Sigmoid colon (tissue), 7 donors: Measurements from ENCODE around the gene SPTBN5. TPM values are rescaled to one million over a fixed set of nuclear protein-coding genes. Genes with fewer than 3 reads are reported as not detected.

Experiments used
- DNase-seq: peaks from one replicate; pipeline ENCODE4 v3.0.0-alpha.2; 2019
- H3K27ac ChIP-seq, 4 donors: fragments of 200-600 bp; sonication (generic); one replicate each; pipeline ENCODE4 v1.5.1; 2016 to 2019; ENCODE audit warnings: mild to moderate bottlenecking in 1 of 4
- H3K27me3 ChIP-seq, 3 donors: fragments of 200-600 bp; sonication (generic); one replicate each; pipeline ENCODE4 v1.5.1; 2019; ENCODE audit warnings: mild to moderate bottlenecking in 1 of 3
- H3K36me3 ChIP-seq, 4 donors: fragments of 200-600 bp; sonication (generic); one replicate each; pipeline ENCODE4 v1.5.1; 2016 to 2019
- H3K4me1 ChIP-seq, 4 donors: fragments of 200-600 bp; sonication (generic); one replicate each; pipeline ENCODE4 v1.5.1; 2017 to 2019
- H3K4me3 ChIP-seq, 4 donors: fragments of 200-600 bp; sonication (generic); one replicate each; pipeline ENCODE4 v1.5.1; 2017 to 2019; ENCODE audit warnings: mild to moderate bottlenecking in 2 of 4, moderate library complexity in 1 of 4
- H3K9me3 ChIP-seq, 4 donors: fragments of 200-600 bp in 3 of 4; sonication (generic) in 3 of 4; one replicate each; pipeline versions ENCODE4 v1.5.1 to v1.6.1; 2013 to 2019
- EP300 ChIP-seq, 4 donors: sonication (generic); formaldehyde crosslinking; IDR thresholded peaks; one replicate each; pipeline ENCODE4 v1.6.1; 2017; ENCODE audit warnings: antibody characterized with exemption in 4 of 4
- POLR2A ChIP-seq, 2 donors: fragments of 450-650 bp; IDR thresholded peaks; one replicate each; pipeline ENCODE4 v1.6.1; 2016; ENCODE audit warnings: antibody characterized with exemption in 2 of 2, mild to moderate bottlenecking in 2 of 2, moderate library complexity in 2 of 2
- POLR2AphosphoS5 ChIP-seq, 4 donors: sonication (generic); formaldehyde crosslinking; IDR thresholded peaks; one replicate each; pipeline ENCODE4 v1.6.1; 2017; ENCODE audit warnings: antibody characterized with exemption in 4 of 4
- WGBS, 2 donors: extraction: QIAGEN DNeasy Blood & Tissue Kit; methylation state at CpG; one replicate each; pipeline ENCODE4 v1.1.7; 2013; 5-methylcytosine and 5-hydroxymethylcytosine counted together
- intact Hi-C: fragments of 100-400 bp; cut with DNase I; formaldehyde crosslinking; loops from one replicate; pipeline ENCODE4 v1.15.1; 2023
- polyA plus RNA-seq, 3 donors: library from polyadenylated mRNA; stranded (reverse); fragments of 200-250 nt; gene quantifications; one replicate each; pipeline ENCODE4 v1.2.3, GENCODE V29; 2013
- total RNA-seq, 4 donors: library from RNA; depleted of rRNA; stranded (reverse); fragments of >200 nt; gene quantifications; one replicate each; pipeline ENCODE4 v1.1.0, GENCODE V29; 2016
- TF ChIP-seq, protein P1 (sequence below), 4 experiments: fragments of 450-650 bp in 3 of 4; fragments of 200-600 bp in 1 of 4; IDR thresholded peaks; one replicate each; pipeline ENCODE4 v1.5.1; 2016 to 2019; ENCODE audit warnings: antibody characterized with exemption in 4 of 4, mild to moderate bottlenecking in 3 of 4, moderate library complexity in 2 of 4
- donor health status: healthy with polysubstance abuse.
- donor health status: Bipolar disorder and iron deficiency.
- donor health status: healthy.

The SPTBN5 gene
- total and polyA plus RNA-seq, 7 donors = under 0.01 to 2.3 (median 0.60) TPM

DNA sequence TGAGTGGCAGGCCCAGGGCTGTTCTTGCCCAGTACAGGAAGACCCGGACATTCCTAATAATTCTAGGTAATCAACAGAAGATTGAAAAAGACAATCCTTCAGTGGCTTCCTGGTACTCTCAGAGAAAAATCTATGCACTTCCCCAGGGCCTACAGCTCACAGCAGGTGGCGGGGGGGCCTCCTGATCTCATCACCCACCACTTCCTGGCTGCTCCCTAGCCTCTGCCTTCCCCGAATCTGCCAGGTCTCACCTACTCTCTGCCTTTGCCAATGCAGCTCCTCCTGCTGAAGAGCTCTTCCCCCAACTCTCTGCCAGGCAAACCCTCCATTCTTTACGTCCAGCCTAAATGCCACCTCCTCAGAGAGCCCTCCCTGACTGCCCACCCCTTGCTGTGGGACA, 41.0 kb upstream of the SPTBN5 start:
- TF ChIP-seq POLR2A (IDR thresholded peaks at IDR 0.05) (no peak), POLR2AphosphoS5 (IDR thresholded peaks at IDR 0.05) (peak in 1 of 4 donors; percentile 13), EP300 (IDR thresholded peaks at IDR 0.05) (no peak)
- TF ChIP-seq, protein P1, sequence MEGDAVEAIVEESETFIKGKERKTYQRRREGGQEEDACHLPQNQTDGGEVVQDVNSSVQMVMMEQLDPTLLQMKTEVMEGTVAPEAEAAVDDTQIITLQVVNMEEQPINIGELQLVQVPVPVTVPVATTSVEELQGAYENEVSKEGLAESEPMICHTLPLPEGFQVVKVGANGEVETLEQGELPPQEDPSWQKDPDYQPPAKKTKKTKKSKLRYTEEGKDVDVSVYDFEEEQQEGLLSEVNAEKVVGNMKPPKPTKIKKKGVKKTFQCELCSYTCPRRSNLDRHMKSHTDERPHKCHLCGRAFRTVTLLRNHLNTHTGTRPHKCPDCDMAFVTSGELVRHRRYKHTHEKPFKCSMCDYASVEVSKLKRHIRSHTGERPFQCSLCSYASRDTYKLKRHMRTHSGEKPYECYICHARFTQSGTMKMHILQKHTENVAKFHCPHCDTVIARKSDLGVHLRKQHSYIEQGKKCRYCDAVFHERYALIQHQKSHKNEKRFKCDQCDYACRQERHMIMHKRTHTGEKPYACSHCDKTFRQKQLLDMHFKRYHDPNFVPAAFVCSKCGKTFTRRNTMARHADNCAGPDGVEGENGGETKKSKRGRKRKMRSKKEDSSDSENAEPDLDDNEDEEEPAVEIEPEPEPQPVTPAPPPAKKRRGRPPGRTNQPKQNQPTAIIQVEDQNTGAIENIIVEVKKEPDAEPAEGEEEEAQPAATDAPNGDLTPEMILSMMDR (IDR thresholded peaks at IDR 0.05) = no peak
- DNase-seq = peak; percentile 27
- WGBS, 2 donors = 48 to 84% methylated on average over 4 of the region's 4 CpGs
- peaks cover 0 to 18% (median 15%) of the 10 kb centered on the region in 4 donors for H3K4me1 ChIP-seq
- no peaks in the 10 kb centered on the region for H3K36me3 ChIP-seq
- H3K27ac ChIP-seq = peak overlapping the region in 3 of 4 donors; percentile 29 to 64 (median 40)
- no peaks in the 10 kb centered on the region for H3K9me3 ChIP-seq
- intact Hi-C loops = no loop called here
- no peak overlapping the region for H3K4me3 ChIP-seq
- H3K27me3 ChIP-seq = no peaks in the 10 kb centered on the region

DNA sequence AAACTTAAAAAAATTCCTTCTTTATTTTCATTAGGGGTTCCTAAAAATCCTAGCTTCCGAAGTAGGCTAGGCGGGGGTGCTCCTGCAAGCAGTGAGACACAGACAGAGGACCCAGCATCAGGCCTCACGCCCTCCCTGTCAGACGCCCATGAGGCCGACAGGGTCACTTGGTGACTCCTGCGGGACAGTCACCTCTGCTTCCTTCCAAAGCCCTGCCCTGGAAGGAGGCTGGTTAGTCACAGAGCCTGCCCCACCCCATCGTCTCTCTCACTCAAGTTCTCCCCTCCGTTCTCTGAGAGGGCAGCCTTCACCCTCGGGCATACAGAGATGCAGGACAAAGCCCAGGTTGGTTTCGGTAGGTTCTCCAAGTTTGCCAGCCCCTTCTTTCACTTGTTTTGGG, 39.9 kb upstream of the SPTBN5 start:
- no peak for DNase-seq
- intact Hi-C loops = no loop called here
- no peaks in the 10 kb centered on the region for H3K9me3 ChIP-seq
- no peaks in the 10 kb centered on the region for H3K36me3 ChIP-seq
- TF ChIP-seq EP300 (IDR thresholded peaks at IDR 0.05) (no peak), POLR2A (IDR thresholded peaks at IDR 0.05) (no peak), POLR2AphosphoS5 (IDR thresholded peaks at IDR 0.05) (no peak)
- TF ChIP-seq, protein P1 (IDR thresholded peaks at IDR 0.05) = no peak
- H3K27me3 ChIP-seq = no peaks in the 10 kb centered on the region
- WGBS, 2 donors = 47 to 71% methylated on average over 10 of the region's 10 CpGs
- H3K27ac ChIP-seq = peak overlapping the region in 3 of 4 donors; percentile 29 to 64 (median 40)
- H3K4me3 ChIP-seq = no peak overlapping the region
- peaks cover 0 to 29% (median 25%) of the 10 kb centered on the region in 4 donors for H3K4me1 ChIP-seq

DNA sequence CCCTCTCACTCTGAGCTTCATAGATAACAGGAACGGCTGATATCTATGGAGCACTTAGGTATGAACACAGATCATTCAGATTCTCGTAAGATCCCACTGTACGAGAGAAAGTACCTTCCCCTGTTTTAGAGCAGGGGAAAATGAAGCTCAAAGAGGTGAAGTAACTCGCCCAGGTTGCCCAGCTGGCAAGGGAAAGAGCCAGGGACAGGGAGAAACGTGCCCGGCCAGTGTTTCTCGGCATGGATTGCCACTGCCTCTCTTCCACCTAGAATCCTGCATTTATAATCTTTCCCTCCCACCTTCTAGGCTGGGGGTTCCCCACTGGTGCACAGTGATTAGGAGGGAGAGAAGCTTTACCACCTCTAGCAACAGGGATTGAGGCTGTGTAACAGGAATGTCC, 39.5 kb upstream of the SPTBN5 start:
- peak overlapping the region in 3 of 4 donors; percentile 1 to 64 (median 40) for H3K27ac ChIP-seq
- no peak overlapping the region for H3K4me3 ChIP-seq

DNA sequence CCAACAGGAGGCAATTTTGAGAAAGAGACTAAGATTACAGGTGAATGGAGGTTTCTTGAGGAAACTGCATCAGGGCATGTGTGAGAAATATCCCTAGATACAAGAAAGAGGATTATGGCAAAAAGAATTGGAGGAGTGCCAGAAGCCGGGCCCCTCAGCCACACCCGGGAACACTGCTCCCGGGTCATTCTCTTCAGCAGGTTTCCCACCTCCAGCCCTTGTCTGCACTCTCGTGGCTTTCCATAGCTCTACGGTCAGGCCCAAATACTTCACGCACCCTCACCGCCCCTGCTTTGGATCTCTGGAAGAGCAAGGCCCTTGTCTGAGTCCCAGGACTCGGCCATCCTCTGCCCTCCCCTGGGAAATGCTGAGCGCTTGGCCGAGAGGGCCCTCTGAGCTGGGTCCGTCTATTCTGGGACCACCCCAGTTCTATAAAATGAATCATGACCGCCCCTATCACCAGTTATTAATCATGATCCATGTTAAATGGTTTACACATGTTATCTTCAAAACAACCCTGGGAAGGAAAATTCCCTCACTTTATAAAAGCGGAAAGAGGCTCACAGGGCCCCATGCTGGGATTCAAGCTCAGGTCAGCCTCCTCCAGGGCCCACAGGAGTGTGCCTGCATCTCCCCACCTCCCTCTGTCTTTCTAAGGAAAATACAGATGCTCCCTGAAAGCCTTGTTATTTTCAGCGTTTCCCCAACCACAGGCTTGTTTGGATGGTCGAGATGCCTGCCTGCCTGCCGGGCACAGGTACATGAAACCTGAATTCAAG, 38.8 kb upstream of the SPTBN5 start:
- Histone ChIP-seq H3K27me3 (no peaks in the 10 kb centered on the region), H3K9me3 (no peaks in the 10 kb centered on the region), H3K36me3 (no peaks in the 10 kb centered on the region), H3K4me3 (no peak overlapping the region), H3K27ac (peak overlapping the region in 3 of 4 donors; percentile 1 to 64 (median 9)), H3K4me1 (peaks cover 0 to 40% (median 32%) of the 10 kb centered on the region in 4 donors)
- DNase-seq = no peak
- TF ChIP-seq, protein P1 (IDR thresholded peaks at IDR 0.05) = no peak
- TF ChIP-seq POLR2A (IDR thresholded peaks at IDR 0.05) = no peak
- TF ChIP-seq POLR2AphosphoS5 (IDR thresholded peaks at IDR 0.05) = no peak
- no peak for TF ChIP-seq EP300 (IDR thresholded peaks at IDR 0.05)
- WGBS, 2 donors = 72 to 83% methylated on average over 16 of the region's 16 CpGs
- intact Hi-C loops = no loop called here

More for the DNA sequence above, 39.5 kb upstream of the SPTBN5 start:
- Histone ChIP-seq H3K9me3 (no peaks in the 10 kb centered on the region), H3K36me3 (no peaks in the 10 kb centered on the region), H3K4me1 (peaks cover 0 to 33% (median 29%) of the 10 kb centered on the region in 4 donors), H3K27me3 (no peaks in the 10 kb centered on the region)
- no peak for DNase-seq
- no peak for TF ChIP-seq EP300 (IDR thresholded peaks at IDR 0.05)
- no peak for TF ChIP-seq POLR2A (IDR thresholded peaks at IDR 0.05)
- TF ChIP-seq, protein P1 (IDR thresholded peaks at IDR 0.05) = no peak
- no peak for TF ChIP-seq POLR2AphosphoS5 (IDR thresholded peaks at IDR 0.05)
- intact Hi-C loops = no loop called here
- 91% methylated on average over 7 of the region's 7 CpGs for WGBS, 2 donors
